ENCODE data around the gene PACS2.

DNA sequence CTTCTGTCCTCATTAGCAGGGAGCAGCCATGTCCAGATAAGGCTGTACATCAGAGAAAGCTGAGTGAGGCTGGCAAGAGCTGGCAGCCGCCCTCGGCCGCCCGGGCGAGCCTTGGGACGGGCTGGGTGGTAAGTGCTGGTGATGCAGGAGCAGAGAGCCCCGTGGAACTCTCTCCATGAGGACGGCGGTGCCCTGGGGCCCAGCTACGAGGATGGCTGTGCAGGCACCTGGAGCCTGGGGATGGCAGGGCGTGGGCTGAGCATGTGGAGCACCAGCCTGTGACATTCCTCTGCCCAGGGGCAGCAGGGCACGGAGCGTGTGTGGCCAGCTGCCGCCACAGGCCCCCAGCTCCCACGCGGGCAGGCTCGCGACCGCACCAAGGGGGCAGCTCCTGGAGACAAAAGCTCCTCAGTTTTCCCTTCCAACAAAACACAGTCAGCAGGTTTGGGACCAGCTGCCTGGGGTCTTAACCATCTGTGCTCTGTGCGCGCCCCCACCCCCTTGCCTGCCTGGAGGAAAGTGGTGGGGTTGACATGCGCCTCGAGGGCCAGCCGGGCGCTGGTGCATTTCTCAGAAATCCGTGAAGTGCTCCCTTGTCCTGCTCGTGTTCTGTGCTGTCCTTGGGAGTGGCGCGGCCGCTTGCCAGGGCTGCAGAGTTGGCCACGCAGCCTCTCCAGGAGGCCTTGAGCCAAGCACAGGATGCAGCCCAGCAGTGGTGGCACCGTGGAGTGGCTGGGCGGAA is 21.4 kb downstream of the PACS2 start:
- TF ChIP-seq, protein P1, sequence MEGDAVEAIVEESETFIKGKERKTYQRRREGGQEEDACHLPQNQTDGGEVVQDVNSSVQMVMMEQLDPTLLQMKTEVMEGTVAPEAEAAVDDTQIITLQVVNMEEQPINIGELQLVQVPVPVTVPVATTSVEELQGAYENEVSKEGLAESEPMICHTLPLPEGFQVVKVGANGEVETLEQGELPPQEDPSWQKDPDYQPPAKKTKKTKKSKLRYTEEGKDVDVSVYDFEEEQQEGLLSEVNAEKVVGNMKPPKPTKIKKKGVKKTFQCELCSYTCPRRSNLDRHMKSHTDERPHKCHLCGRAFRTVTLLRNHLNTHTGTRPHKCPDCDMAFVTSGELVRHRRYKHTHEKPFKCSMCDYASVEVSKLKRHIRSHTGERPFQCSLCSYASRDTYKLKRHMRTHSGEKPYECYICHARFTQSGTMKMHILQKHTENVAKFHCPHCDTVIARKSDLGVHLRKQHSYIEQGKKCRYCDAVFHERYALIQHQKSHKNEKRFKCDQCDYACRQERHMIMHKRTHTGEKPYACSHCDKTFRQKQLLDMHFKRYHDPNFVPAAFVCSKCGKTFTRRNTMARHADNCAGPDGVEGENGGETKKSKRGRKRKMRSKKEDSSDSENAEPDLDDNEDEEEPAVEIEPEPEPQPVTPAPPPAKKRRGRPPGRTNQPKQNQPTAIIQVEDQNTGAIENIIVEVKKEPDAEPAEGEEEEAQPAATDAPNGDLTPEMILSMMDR (IDR thresholded peaks at IDR 0.05) = no peak
- no peak for TF ChIP-seq POLR2A (IDR thresholded peaks at IDR 0.05)
